CD4-positive, alpha-beta T cell (primary cell): ENCODE measurements around the gene ALDOC. TPM values are rescaled to one million over a fixed set of nuclear protein-coding genes. Genes with fewer than 3 reads are reported as not detected.

ENCODE experiments used
- ATAC-seq: fragments of 200-7000 bp; cut with Tn5 transposase; one replicate; pipeline ENCODE4 v1.10.0; 2022; ENCODE audit warnings: mild to moderate bottlenecking; ENCODE audit not compliant: poor library complexity
- CTCF ChIA-PET: fragments of 350-600 bp; sonication (Branson Sonifier 250); formaldehyde crosslinking; loops from one replicate; lab custom pipeline; 2021; ENCODE audit warnings: antibody characterized with exemption, inconsistent platforms; lab: Charles Lee
- POLR2A ChIA-PET: fragments of 350-600 bp; sonication (Branson Sonifier 250); formaldehyde crosslinking; loops from one replicate; lab custom pipeline; 2021; ENCODE audit warnings: antibody characterized with exemption, inconsistent platforms; lab: Charles Lee
- DNase-seq, 14 experiments: peaks; one replicate each; pipeline ENCODE4 v3.0.0-alpha.2; 2013 to 2020; ENCODE audit warnings: mixed read lengths in 2 of 14
- H3K27ac ChIP-seq, 2 donors: one replicate each; pipeline versions ENCODE4 v1.5.1 to v1.7.0; 2013; ENCODE audit warnings: low read length in 2 of 2, low read depth in 1 of 2, mild to moderate bottlenecking in 1 of 2
- H3K27me3 ChIP-seq, 2 experiments: 1 replicate in 1 of 2; 2 replicates in 1 of 2; pipeline versions ENCODE4 v1.6.1 to v1.7.0; 2013; ENCODE audit warnings: low read length in 2 of 2, control low read depth in 1 of 2, mild to moderate bottlenecking in 1 of 2, moderate library complexity in 1 of 2; ENCODE audit not compliant: insufficient read depth in 2 of 2, control insufficient read depth in 1 of 2
- H3K36me3 ChIP-seq: one replicate; pipeline ENCODE4 v1.6.1; 2013; ENCODE audit warnings: low read length, control low read depth; ENCODE audit not compliant: insufficient read depth
- H3K4me1 ChIP-seq: one replicate; pipeline ENCODE4 v1.6.1; 2013; ENCODE audit warnings: low read length, control low read depth; ENCODE audit not compliant: insufficient read depth
- H3K4me3 ChIP-seq: one replicate; pipeline ENCODE4 v1.5.1; 2013; ENCODE audit warnings: mild to moderate bottlenecking, low read length, moderate library complexity
- H3K9me3 ChIP-seq, 2 experiments: 1 replicate in 1 of 2; 2 replicates in 1 of 2; pipeline versions ENCODE4 v1.6.1 to v1.7.0; 2013; ENCODE audit warnings: low read length in 2 of 2, mild to moderate bottlenecking in 2 of 2, control low read depth in 1 of 2, moderate library complexity in 1 of 2; ENCODE audit not compliant: control insufficient read depth in 1 of 2, insufficient read depth in 1 of 2
- H3K27ac Mint-ChIP-seq: one replicate; pipeline ENCODE4 v1.8.0; 2020; ENCODE audit warnings: mixed read lengths
- H3K27me3 Mint-ChIP-seq: one replicate; pipeline ENCODE4 v1.8.0; 2021; ENCODE audit warnings: mixed read lengths
- H3K36me3 Mint-ChIP-seq: one replicate; pipeline ENCODE4 v1.8.0; 2021; ENCODE audit warnings: low read depth, mixed read lengths
- H3K4me1 Mint-ChIP-seq: one replicate; pipeline ENCODE4 v1.8.0; 2021; ENCODE audit warnings: low read depth, mixed read lengths
- H3K4me3 Mint-ChIP-seq: one replicate; pipeline ENCODE4 v1.8.0; 2020; ENCODE audit warnings: mild to moderate bottlenecking, mixed read lengths
- H3K9me3 Mint-ChIP-seq: one replicate; pipeline ENCODE4 v1.8.0; 2020; ENCODE audit warnings: mixed read lengths
- CTCF ChIP-seq: fragments of 200-600 bp; IDR thresholded peaks from one replicate; pipeline ENCODE4 v1.8.0; 2022; ENCODE audit warnings: antibody characterized with exemption, mild to moderate bottlenecking
- intact Hi-C, 2 experiments: fragments of 100-400 bp; cut with DNase I in 1 of 2; cut with micrococcal nuclease in 1 of 2; formaldehyde crosslinking; loops; one replicate each; pipeline versions ENCODE4 v1.15.1 to v1.9.0; 2023 to 2025; cut with DNase I, micrococcal nuclease
- total RNA-seq, 174 experiments: library from RNA in 2 of 174; stranded (reverse) in 2 of 174; gene quantifications; one replicate each; pipeline ENCODE4 v1.2.3 and lab custom pipeline; 2021 to 2026

ALDOC gene
- total RNA-seq, 2 experiments from 2014 or later, result 21.8 to 22.7 TPM

GRCh38 chr17:28537219-28537610 is 39.5 kb downstream of the ALDOC start:
- H3K4me1 ChIP-seq, result no peaks in the 10 kb centered on the region
- no peaks in the 10 kb centered on the region for H3K36me3 ChIP-seq
- no peaks in the 10 kb centered on the region for H3K9me3 ChIP-seq
- H3K4me1 Mint-ChIP-seq, result no peaks in the 10 kb centered on the region
- H3K4me3 ChIP-seq, result no peak overlapping the region
- no peak for TF ChIP-seq CTCF
- H3K27ac ChIP-seq, result no peak overlapping the region
- H3K36me3 Mint-ChIP-seq, result no peaks in the 10 kb centered on the region
- H3K27me3 ChIP-seq, result no peaks in the 10 kb centered on the region
- POLR2A ChIA-PET, result no interaction called here
- H3K27ac Mint-ChIP-seq, result no peak overlapping the region
- DNase-seq (no peak), ATAC-seq (no peak)
- CTCF ChIA-PET, result no interaction called here
- no peak overlapping the region for H3K4me3 Mint-ChIP-seq
- intact Hi-C loops, result no loop called here
- H3K27me3 Mint-ChIP-seq, result no peaks in the 10 kb centered on the region
- H3K9me3 Mint-ChIP-seq, result no peaks in the 10 kb centered on the region

- Mint-ChIP-seq H3K4me1 (no peaks in the 10 kb centered on the region), H3K27ac (no peak overlapping the region), H3K9me3 (no peaks in the 10 kb centered on the region), H3K36me3 (no peaks in the 10 kb centered on the region), H3K27me3 (no peaks in the 10 kb centered on the region), H3K4me3 (no peak overlapping the region)
- ChIA-PET POLR2A (no interaction called here), CTCF (no interaction called here)
- H3K27me3 ChIP-seq, result no peaks in the 10 kb centered on the region
- TF ChIP-seq CTCF, result no peak
- no peaks in the 10 kb centered on the region for H3K9me3 ChIP-seq
- no peak overlapping the region for H3K27ac ChIP-seq
- DNase-seq, result no peak
- H3K4me1 ChIP-seq, result no peaks in the 10 kb centered on the region
- no peak overlapping the region for H3K4me3 ChIP-seq
- no peak for ATAC-seq
- intact Hi-C loops, result no loop called here
- no peaks in the 10 kb centered on the region for H3K36me3 ChIP-seq
These were observed 40.0 kb downstream of the ALDOC start for GRCh38 chr17:28536532-28537218.

- ATAC-seq, result no peak
These were observed 41.8 kb downstream of the ALDOC start for GRCh38 chr17:28534740-28535375.

More at GRCh38 chr17:28534740-28535375, 41.8 kb downstream of the ALDOC start:
- ChIA-PET POLR2A (no interaction called here), CTCF (no interaction called here)
- no peaks in the 10 kb centered on the region for H3K27me3 ChIP-seq
- Mint-ChIP-seq H3K4me1 (no peaks in the 10 kb centered on the region), H3K27ac (no peak overlapping the region), H3K4me3 (no peak overlapping the region), H3K27me3 (no peaks in the 10 kb centered on the region), H3K36me3 (no peaks in the 10 kb centered on the region), H3K9me3 (no peaks in the 10 kb centered on the region)
- TF ChIP-seq CTCF, result no peak
- no peak for DNase-seq
- H3K36me3 ChIP-seq, result no peaks in the 10 kb centered on the region
- no peaks in the 10 kb centered on the region for H3K4me1 ChIP-seq
- no peaks in the 10 kb centered on the region for H3K9me3 ChIP-seq
- no peak overlapping the region for H3K27ac ChIP-seq
- H3K4me3 ChIP-seq, result no peak overlapping the region
- intact Hi-C loops, result no loop called here
